ENCODE results near the gene RFESD.

RFESD gene

DNA sequence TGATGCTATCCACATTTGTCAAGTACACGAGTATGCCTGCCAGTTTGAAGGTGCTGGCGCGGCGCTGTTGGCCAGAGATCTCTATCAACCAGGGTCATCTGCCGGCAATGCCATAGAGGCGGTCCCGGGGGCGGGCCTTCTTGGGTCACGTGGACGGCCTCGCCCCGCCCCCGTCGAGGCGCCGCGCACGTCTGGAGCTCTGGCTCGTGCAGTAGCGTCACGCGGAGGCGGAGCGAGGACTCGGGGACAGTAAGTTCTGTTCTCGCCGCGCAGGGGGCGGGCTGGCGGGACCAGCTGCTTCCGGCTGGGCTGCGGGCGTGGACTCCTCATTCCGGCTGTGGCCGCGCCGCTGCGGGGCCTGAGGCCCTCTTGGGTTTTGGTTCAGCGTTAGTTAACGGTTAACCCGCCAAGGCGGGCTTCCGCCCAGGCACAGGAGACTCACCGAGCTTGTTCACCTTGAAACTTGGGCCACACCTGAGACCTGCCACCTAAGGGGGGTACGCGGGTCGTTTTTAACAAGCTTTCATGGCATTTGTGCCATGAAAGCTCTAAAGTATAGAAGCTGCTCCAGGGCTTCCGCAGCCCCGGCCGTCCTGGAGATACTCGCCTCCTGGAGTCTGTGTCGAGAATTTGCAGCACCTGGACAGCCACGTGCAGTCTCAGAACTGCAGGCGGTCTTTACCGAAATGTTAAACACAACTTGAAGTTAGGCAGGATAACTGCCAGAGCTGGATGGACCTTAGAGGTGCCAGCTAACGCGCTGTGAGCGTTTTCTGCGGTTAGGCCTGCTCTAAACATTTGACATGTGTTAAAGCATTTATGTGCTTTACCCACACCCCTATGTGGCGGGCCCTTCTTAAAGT is at the start of gene RFESD:
Gene RFESD, plus strand, starts transcription at position 209 of the 863 bp plus-strand sequence. CDS start 5,495 bp downstream, outside the sequence.
- DNase-seq: peak; percentile 98

DNA sequence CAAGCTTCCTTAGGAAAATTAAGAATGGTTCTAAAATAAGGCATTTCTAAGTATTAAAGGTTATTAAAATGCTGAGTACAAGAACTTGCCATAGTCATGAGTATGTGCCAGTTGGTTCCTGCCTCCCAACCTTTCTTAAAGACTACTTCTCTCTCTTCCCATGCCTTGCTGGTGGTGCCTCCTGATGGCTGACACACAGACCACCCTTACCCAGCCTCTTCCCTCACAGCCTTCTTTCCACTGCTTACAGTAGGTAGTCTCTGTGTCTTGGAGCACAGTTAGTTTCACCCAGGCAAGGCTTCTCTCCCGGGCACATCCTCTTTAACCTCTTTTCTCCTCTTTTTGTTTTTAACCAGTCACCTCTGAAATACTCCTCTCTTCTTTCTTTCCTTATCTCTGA is 47.3 kb upstream of the RFESD start:
- DNase-seq: no peak

DNA sequence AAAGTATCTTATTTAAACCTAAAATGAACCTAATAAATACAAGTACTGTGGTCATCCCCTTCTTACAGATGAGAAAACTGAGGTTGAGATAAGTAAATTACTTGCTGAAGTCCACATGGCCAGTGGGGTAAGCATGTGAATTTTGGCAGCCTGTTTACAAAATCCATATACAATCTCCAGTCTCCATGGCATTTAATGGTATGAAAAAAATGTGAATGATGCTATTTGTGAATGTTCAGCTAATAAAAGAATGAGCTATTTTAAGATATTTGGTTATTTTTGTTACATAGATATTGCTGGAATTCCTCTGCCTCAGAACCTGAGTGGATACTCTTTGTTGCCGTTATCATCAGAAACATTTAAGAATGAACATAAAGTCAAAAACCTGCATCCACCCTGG is 46.0 kb upstream of the RFESD start:
- DNase-seq: peak; percentile 54

DNA sequence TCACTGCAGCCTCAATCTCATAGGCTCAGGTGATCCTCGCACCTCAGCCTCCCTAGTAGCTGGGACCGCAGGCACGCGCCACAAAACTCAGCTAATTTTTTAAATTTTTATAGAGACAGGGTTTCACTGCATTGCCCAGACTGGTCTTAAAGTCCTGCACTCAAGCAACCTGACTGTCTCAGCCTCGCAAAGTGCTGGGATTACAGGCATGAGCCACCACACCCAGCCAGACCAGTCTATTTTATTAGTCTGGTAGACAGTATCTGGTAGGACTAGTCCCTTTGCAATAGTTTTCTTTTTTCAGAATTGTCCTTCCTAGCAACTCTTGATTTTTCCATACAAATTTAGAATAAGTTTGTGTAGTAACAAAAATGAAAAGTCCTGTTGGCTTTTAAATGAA is 40.8 kb upstream of the RFESD start:
- no peak for DNase-seq

DNA sequence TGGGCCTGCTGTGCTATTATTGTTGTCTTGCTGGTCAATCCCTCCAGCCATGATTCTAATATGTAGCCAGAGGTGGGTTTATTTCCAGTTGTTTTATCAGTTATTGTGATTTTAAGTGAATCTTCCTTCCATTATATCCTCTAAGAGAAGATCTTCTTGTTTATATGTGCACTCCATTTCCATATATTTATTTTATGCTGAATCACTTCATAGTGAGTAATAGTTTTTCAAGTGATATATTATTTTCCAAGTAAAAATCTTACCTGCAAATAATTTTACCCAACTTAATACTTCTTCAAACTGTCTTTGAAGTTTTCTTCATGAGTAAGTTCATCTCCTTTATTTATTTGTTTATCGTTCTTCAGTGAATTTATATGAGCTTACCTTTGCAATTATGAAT is 40.2 kb upstream of the RFESD start:
- DNase-seq: no peak

DNA sequence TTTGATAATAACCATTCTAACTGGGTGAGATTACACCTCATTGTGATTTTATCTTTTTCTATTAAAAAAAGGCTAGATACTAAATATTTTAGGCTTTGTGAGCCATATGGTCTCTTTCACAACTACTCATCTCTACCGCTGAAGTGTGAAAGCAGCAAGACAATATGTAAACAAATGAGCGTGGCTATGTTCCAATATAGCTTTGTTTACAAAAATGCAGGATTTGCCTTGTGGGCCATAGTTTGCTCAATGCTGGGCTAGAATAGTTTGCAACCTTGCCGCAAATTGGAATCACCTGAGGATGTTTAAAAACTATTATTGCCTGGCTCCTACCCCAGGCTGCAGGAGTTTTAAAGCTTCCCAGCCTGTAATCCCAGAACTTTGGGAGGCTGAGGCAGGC is 36.9 kb upstream of the RFESD start:
- DNase-seq: no peak

DNA sequence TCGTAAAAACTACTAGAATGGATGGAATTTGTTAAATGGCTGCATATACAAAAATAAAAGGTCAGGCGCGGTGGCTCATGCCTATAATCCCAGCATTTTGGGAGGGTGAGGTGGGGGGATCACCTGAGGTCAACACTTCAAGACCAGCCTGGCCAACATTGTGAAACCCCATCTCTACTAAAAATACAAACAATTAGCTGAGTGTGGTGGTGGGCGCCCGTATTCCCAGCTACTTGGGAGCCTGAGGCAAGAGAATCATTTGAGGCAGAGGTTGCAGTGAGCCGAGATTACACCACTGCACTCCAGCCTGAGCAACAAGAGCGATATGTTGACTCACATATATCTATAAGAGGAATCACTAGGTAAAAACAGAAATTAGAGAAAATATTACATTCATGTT is 36.0 kb upstream of the RFESD start:
- DNase-seq: no peak

DNA sequence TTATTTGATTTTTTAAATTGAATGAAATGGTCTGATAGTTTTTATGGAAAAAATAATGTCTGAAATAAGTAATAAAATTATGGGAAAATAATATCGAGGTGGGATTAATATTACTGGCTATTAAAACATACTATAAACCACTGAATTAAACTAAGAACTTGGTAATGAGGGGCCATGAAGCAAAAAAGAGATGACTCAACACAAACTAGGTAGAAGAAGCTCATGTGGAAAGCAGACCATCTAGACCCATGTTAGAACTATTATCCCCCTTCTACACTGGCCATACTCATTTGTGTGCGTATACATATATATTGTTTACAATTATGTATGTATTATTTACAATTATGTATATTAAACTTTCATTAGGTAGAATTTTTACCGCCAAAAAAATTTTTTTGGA is 35.2 kb upstream of the RFESD start:
- no peak for DNase-seq

DNA sequence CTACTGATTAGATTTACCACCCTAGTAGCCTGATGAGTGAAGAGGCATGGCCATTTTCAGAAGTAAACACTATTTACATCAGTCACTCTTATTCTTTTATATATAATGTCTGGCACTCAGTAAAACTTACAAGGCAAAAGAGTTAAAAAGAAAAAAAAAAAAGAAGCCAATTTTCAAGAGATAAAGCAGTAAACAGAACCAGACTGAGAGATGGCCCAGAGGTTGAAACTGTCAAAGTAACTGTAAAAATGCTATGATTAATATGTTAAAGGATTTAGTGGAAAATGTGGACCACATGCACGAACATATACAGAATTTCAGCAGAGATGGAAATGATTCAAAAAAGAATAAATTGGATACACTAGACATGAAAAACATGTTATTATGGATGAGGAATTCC is 33.1 kb upstream of the RFESD start:
- DNase-seq: no peak

DNA sequence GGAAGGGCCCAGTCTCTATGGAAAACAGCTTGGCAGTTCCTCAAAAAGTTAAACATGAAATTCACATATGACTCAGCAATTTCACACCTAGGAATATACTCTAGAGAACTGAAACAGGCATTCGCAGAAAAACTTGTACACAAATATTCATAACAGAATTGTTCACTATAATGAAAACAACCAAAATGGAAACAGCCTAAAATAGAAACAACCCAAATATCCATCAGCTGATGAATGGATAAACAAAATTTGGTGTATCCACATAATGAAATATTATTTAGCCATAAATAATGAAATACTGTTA is 31.5 kb upstream of the RFESD start:
- no peak for DNase-seq

DNA sequence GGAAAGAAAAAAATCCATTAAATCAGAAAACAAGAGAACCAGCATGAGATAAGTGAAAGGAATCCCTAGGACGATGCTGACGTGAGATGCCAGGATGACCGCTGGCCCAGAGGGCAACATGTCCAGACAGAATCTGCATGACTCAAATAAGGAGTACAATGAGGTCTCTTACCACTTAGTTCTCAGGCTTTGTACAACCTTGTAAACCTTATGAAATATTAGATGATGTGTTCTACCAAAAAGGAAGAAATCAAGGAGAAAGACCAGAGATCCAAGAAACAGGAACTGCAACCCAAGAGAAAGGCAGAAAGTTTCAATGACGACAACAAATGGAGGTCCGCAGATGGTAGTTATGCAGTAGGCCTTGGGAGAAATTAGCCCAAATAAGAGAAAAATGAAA is 29.5 kb upstream of the RFESD start:
- peak; percentile 64 for DNase-seq

DNA sequence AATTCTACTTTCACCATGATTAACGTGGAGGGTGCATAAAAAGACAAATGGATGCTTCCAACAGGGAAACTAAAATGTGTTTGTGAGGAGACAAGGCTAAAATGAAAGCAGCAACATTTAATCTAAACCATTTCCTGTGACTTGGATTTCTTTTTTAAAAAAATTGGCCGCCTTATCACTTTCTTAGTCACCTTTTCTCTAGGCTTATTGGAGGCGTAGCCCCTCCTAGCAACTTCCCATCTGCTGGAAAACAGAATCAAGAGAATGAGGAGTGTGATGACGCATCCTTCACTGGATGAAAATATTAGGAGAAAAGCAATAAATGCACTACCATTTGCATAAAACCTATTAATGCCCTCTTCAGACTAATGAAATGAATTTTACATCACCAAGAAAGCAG is 27.5 kb upstream of the RFESD start:
- peak; percentile 42 for DNase-seq

DNA sequence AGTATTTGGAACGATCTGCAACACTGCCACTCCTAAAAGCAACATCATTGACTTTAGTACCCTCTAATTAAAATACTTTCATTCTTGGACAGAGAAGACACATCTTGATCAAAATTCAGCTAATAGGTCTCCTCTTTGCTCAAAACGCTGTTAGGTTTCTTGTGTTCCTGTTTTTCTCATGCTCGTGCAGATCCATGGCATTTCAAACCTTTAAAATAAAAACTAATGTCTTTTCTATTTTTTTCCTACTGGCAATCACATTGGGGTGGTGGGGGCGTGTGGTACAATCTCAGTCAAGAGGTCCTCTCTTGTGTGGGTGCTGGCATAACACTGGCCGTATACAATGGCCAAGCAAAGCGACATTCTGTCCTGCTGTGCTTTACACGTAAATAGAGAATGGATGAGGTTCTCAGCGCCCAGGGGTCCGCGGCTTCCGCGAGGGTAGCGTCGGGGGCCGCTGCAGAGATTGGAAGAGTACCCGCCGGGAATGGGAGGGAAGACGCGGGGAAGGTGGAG is 27.0 kb upstream of the RFESD start:
- DNase-seq: no peak

DNA sequence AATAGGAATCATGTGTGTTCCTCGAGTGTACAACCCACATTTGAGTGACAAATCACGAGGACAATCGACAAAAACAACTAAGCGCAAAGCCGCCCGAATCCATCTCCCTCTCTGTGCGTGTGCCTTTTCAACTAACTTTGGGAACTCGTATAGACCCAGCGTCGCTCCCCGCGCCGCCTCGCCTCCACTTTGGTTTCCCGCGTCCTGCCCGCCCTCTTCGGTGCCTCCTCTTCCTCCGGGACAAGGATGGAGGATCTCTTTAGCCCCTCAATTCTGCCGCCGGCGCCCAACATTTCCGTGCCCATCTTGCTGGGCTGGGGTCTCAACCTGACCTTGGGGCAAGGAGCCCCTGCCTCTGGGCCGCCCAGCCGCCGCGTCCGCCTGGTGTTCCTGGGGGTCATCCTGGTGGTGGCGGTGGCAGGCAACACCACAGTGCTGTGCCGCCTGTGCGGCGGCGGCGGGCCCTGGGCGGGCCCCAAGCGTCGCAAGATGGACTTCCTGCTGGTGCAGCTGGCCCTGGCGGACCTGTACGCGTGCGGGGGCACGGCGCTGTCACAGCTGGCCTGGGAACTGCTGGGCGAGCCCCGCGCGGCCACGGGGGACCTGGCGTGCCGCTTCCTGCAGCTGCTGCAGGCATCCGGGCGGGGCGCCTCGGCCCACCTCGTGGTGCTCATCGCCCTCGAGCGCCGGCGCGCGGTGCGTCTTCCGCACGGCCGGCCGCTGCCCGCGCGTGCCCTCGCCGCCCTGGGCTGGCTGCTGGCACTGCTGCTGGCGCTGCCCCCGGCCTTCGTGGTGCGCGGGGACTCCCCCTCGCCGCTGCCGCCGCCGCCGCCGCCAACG is 26.3 kb upstream of the RFESD start, which contains the start of gene GPR150:
Gene GPR150, plus strand, starts transcription at position 58 of the 840 bp plus-strand sequence. Its CDS starts 189 bp downstream, at position 247.
- peak; percentile 61 for DNase-seq

DNA sequence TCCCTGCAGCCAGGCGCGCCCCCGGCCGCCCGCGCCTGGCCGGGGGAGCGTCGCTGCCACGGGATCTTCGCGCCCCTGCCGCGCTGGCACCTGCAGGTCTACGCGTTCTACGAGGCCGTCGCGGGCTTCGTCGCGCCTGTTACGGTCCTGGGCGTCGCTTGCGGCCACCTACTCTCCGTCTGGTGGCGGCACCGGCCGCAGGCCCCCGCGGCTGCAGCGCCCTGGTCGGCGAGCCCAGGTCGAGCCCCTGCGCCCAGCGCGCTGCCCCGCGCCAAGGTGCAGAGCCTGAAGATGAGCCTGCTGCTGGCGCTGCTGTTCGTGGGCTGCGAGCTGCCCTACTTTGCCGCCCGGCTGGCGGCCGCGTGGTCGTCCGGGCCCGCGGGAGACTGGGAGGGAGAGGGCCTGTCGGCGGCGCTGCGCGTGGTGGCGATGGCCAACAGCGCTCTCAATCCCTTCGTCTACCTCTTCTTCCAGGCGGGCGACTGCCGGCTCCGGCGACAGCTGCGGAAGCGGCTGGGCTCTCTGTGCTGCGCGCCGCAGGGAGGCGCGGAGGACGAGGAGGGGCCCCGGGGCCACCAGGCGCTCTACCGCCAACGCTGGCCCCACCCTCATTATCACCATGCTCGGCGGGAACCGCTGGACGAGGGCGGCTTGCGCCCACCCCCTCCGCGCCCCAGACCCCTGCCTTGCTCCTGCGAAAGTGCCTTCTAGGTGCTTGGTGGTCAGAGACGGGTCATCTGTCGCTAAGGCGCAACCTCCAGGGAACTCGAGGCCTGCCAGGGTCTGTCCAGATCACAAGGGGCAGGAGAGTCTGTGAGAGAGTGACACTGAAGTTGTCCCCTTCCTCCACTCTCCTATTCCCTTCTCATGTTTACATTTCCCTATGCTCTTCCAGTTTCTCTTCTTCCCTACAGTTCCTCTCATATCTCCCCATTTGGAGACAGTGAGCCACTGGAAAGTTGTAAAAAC is 25.4 kb upstream of the RFESD start:
- DNase-seq: peak; percentile 47

DNA sequence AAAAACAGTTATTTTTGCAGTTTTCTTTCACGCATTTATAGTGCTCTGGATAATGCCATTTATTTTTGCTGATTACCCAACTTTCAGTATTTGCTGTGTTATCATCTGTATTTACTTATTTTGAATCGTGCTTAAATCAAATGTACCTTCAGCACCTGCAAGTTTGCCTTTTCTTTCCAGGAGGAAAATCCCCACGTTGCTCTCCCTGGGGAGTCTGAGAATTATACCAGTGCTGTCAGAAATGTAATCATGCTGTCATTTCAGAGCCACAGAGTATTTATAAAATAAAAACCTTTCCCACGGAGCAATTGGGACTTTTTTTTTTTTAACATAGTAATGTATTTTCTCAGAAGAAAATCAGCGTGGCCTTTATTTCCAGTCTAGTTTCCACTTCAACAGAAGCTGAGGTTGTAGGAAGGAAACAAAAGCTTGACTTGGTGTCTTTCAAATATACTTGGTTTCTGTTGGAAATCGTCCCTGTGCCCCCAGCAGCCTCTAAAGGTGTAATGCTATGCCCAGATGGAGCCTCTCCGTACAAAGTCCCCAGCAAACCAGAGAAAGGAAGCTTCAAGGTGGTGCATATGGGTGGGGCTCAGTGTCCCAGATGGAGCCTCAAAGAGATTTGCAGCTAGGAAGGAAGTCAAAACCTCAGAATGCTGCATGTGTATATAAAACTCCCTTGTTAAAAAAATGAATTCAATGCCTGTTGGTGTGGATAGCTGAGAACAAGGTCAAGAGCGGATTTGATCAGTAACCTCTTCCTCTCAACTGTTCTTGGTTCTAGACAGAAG is 24.5 kb upstream of the RFESD start:
- DNase-seq: no peak

DNA sequence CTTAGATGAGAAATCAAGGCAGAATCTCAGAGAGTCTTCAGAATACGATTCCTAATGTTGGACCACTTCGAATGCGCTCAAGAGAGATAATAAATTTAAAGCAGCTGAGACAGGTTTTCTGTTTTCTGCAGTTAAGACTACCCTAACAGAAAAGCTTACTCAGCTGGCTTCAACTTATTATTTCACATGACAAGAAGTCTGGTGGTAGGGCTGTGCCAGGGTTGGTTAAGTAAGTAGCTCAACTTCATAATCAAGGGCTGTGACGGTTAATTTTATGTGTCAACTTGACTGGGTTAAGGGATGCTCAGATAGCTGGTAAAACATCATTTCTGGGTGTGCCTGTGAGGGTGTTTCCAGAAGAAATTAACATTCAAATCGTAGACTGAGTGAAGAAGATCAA is 22.9 kb upstream of the RFESD start:
- DNase-seq: no peak

DNA sequence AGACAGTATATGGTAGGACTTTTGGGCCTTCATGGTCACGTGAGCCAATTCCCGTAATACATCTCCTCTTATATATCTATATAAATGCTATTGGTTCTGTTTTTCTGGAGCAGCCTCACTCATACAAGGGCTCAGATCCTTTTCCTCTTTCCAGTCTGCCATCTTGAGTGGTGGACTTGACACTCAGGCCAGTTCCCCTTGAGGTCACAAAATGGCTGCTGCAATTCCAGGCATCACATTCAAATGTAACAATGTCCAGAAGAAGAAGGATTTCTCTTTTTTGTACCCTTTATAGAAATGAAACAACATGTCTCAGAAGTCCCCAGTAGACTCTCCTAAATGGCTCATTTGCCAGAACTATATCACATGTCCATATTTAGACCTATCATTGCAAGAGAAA is 22.2 kb upstream of the RFESD start:
- DNase-seq: no peak

DNA sequence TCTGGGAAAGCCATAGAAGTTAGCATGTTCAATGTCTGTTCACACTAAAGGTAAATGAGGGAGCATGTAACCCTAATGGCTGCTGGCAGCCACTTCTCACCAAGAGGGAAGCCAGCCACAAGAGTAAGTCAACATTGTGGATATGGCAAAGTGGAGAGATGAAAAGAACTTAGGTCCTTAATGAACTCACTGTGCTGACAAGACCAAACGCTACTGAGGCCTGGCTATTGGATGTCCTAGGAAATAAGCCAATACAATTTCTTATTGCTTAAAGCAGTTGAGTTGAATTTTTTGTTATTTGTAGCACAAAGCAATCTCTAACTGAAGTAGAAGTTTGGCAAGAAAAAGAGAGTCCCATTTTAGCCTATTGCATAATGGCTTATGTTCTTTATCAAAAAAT is 19.9 kb upstream of the RFESD start:
- DNase-seq: no peak

DNA sequence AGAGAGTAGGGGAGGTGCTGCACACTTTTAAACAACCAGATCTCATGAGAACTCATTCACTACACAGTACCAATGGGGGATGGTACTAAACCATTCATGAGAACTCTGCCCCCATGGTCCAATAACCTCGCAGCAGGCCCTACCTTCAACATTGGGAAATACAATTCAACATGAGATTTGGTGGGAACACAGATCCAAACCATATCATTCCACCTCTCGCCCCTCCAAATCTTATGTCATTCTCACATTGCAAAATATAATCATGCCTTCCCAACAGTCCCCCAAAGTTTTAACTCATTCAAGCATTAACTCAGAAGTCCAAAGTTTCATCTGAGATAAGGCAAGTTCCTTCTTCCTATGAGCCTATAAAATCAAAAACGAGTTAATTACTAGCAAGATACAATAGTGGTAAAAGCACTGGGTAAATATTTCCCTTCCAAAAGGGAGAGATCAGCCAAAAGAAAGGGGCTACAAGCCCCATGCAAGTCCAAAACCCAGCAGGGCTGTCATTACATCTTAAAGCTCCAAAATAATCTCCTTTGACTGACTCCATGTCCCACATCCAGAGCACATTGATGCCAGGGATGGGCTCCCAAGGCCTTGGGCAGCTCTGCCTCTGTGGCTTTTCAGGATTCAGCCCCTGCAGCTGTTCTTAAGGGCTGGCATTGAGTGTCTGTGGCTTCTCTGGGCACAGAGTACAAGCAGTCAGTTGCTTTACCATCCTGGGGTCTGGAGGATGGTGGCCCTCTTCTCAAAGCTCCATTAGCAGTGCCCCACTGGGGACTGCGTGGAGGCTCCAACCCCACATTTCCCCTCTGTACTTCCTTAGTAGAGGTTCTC is 18.4 kb upstream of the RFESD start:
- DNase-seq: no peak

DNA sequence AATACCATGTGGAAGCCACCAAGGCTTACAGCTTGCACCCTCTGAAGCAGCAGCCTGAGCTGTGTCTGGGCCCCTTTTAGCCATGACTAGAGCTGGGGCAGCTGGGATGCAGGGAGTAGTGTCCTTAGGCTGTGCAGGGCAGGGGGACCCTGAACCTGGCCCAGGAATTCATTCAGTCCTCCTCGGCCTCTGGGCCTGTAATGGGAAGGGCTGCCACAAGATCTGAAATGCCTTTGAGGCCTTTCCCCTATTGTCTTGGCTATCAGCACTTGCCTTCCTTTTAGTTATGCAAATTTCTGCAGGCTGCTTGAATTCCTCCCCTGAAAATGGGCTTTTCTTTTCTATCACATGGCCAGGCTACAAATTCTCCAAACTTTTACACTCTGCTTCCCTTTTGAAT is 17.6 kb upstream of the RFESD start:
- no peak for DNase-seq
